Thyroid gland (tissue), 4 donors: ENCODE results near the gene KIF16B.

ENCODE experiments used
- POLR2A ChIP-seq, 2 donors: fragments of 450-650 bp; IDR thresholded peaks; one replicate each; pipeline ENCODE4 v1.6.1; 2017; ENCODE audit warnings: antibody characterized with exemption in 2 of 2, mild to moderate bottlenecking in 2 of 2, moderate library complexity in 1 of 2
- TF ChIP-seq, protein P1 (sequence below), 6 experiments: fragments of 200-600 bp in 3 of 6; fragments of 450-650 bp in 3 of 6; sonication (generic) in 3 of 6; IDR thresholded peaks; one replicate each; pipeline ENCODE4 v1.5.1; 2016 to 2019; ENCODE audit warnings: antibody characterized with exemption in 6 of 6, mild to moderate bottlenecking in 2 of 6, inconsistent platforms in 1 of 6, moderate library complexity in 1 of 6

DNA sequence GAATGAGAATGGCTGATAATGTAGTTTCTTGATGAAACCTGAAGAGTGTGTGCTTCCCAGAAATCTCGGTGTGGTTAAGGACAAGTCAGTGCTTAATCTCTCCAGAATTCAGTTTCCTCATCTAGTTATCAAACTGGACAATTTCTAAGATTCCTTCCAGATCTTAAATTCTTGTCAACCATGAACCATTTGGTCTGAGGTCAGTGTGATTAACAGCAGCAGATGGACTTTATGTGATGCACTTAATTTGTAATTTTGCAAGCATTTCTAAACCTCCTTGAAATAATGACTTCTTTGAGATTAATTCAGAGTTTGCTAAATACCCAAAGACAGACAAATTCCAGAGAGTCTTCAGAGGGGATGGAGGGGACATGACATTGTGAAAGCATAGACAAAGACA, 160.3 kb downstream of the KIF16B start:
- no peak for TF ChIP-seq POLR2A (IDR thresholded peaks at IDR 0.05)
- TF ChIP-seq, protein P1, sequence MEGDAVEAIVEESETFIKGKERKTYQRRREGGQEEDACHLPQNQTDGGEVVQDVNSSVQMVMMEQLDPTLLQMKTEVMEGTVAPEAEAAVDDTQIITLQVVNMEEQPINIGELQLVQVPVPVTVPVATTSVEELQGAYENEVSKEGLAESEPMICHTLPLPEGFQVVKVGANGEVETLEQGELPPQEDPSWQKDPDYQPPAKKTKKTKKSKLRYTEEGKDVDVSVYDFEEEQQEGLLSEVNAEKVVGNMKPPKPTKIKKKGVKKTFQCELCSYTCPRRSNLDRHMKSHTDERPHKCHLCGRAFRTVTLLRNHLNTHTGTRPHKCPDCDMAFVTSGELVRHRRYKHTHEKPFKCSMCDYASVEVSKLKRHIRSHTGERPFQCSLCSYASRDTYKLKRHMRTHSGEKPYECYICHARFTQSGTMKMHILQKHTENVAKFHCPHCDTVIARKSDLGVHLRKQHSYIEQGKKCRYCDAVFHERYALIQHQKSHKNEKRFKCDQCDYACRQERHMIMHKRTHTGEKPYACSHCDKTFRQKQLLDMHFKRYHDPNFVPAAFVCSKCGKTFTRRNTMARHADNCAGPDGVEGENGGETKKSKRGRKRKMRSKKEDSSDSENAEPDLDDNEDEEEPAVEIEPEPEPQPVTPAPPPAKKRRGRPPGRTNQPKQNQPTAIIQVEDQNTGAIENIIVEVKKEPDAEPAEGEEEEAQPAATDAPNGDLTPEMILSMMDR (IDR thresholded peaks at IDR 0.05), result no peak
